GM11168 (cell line): Measurements from ENCODE around the gene DIP2C.
"Not testable (repeated sequence)": the region's sequence is repeated elsewhere in the genome, so short reads cannot be mapped to it uniquely, and the experiment has no call there.

Experiments used
- in situ Hi-C: fragments of 300-500 bp; cut with MboI; formaldehyde crosslinking; loops from one replicate; pipeline ENCODE4 v1.12.0; 2022; ENCODE audit warnings: low sequenced_read_pairs; ENCODE audit not compliant: unreplicated experiment

The DIP2C gene

GRCh38 chr10:661597-662222 is 27.8 kb downstream of the DIP2C start:
- in situ Hi-C loops = no loop called here

GRCh38 chr10:660970-661596 is 28.4 kb downstream of the DIP2C start:
- in situ Hi-C loops = no loop called here

- in situ Hi-C loops = no loop called here
Observed at GRCh38 chr10:660413-660969, 29.0 kb downstream of the DIP2C start.

- in situ Hi-C loops = no loop called here
Observed at GRCh38 chr10:659688-660141, 29.8 kb downstream of the DIP2C start.

- in situ Hi-C loops = not testable (repeated sequence)
Observed at GRCh38 chr10:657816-658350, 31.6 kb downstream of the DIP2C start.

GRCh38 chr10:656883-657282 is 32.6 kb downstream of the DIP2C start:
- in situ Hi-C loops = no loop called here

GRCh38 chr10:655184-655583 is 34.3 kb downstream of the DIP2C start:
- in situ Hi-C loops = no loop called here

GRCh38 chr10:654647-654996 is 34.8 kb downstream of the DIP2C start:
- in situ Hi-C loops = no loop called here

- in situ Hi-C loops = no loop called here
Observed at GRCh38 chr10:653991-654646, 35.3 kb downstream of the DIP2C start.

- in situ Hi-C loops = not testable (repeated sequence)
Observed at GRCh38 chr10:652832-653459, 36.5 kb downstream of the DIP2C start.

- in situ Hi-C loops = no loop called here
Observed at GRCh38 chr10:652233-652632, 37.2 kb downstream of the DIP2C start.

GRCh38 chr10:651692-652091 is 37.8 kb downstream of the DIP2C start:
- in situ Hi-C loops = no loop called here

- in situ Hi-C loops = no loop called here
Observed at GRCh38 chr10:650886-651615, 38.4 kb downstream of the DIP2C start.

- in situ Hi-C loops = no loop called here
Observed at GRCh38 chr10:650441-650851, 39.0 kb downstream of the DIP2C start.

GRCh38 chr10:649798-650440 is 39.5 kb downstream of the DIP2C start:
- in situ Hi-C loops = no loop called here

- in situ Hi-C loops = no loop called here
Observed at GRCh38 chr10:649445-649797, 40.0 kb downstream of the DIP2C start.

GRCh38 chr10:647019-647418 is 42.4 kb downstream of the DIP2C start:
- in situ Hi-C loops = not testable (repeated sequence)

GRCh38 chr10:646118-646524 is 43.3 kb downstream of the DIP2C start:
- in situ Hi-C loops = no loop called here

- in situ Hi-C loops = no loop called here
Observed at GRCh38 chr10:644943-645334, 44.5 kb downstream of the DIP2C start.
